Lung (tissue), 12 donors: ENCODE data around the gene SLC6A16. TPM values are rescaled to one million over a fixed set of nuclear protein-coding genes. Genes with fewer than 3 reads are reported as not detected.
"Not testable (repeated sequence)": the region's sequence is repeated elsewhere in the genome, so short reads cannot be mapped to it uniquely, and the experiment has no call there.

Experiments
- ATAC-seq: fragments of 200-7000 bp; cut with Tn5 transposase; one replicate; pipeline ENCODE4 v1.9.1; 2020; ENCODE audit warnings: moderate number of reproducible peaks; ENCODE audit not compliant: insufficient read depth, low FRiP score
- DNase-seq, 3 donors: peaks; one replicate each; pipeline ENCODE4 v3.0.0-alpha.2; 2013 to 2017
- H3K27ac ChIP-seq, 2 donors: one replicate each; pipeline ENCODE4 v1.5.1; 2013; ENCODE audit warnings: mild to moderate bottlenecking in 2 of 2, moderate library complexity in 2 of 2, control low read depth in 1 of 2, inconsistent platforms in 1 of 2, low read depth in 1 of 2, low read length in 1 of 2
- H3K27me3 ChIP-seq, 3 donors: one replicate each; pipeline ENCODE4 v1.5.1; 2013; ENCODE audit warnings: low read length in 2 of 3; ENCODE audit not compliant: control insufficient read depth in 3 of 3, insufficient read depth in 3 of 3
- H3K36me3 ChIP-seq, 4 donors: one replicate each; pipeline ENCODE4 v1.5.1; 2013; ENCODE audit warnings: low read length in 4 of 4, mild to moderate bottlenecking in 1 of 4, moderate library complexity in 1 of 4; ENCODE audit not compliant: control insufficient read depth in 4 of 4, insufficient read depth in 4 of 4
- H3K4me1 ChIP-seq, 5 donors: one replicate each; pipeline ENCODE4 v1.5.1; 2013; ENCODE audit warnings: low read length in 5 of 5, mild to moderate bottlenecking in 2 of 5, moderate library complexity in 1 of 5; ENCODE audit not compliant: control insufficient read depth in 5 of 5, insufficient read depth in 5 of 5
- H3K4me3 ChIP-seq: one replicate; pipeline ENCODE4 v1.5.1; 2013; ENCODE audit warnings: mild to moderate bottlenecking, control low read depth, moderate library complexity
- H3K9ac ChIP-seq, 2 donors: one replicate each; pipeline ENCODE4 v1.5.1; 2013; ENCODE audit warnings: low read length in 2 of 2, control low read depth in 1 of 2; ENCODE audit not compliant: insufficient read depth in 1 of 2
- H3K9me3 ChIP-seq, 4 donors: one replicate each; pipeline ENCODE4 v1.5.1; 2013; ENCODE audit warnings: low read length in 3 of 4, mild to moderate bottlenecking in 1 of 4, moderate library complexity in 1 of 4; ENCODE audit not compliant: control insufficient read depth in 4 of 4, insufficient read depth in 3 of 4
- CTCF ChIP-seq: IDR thresholded peaks from 2 replicates; pipeline ENCODE4 v1.5.1; 2012; ENCODE audit warnings: mild to moderate bottlenecking; ENCODE audit errors: control extremely low read depth, extremely low read depth
- WGBS, 2 donors: extraction: QIAGEN DNeasy Blood & Tissue Kit; methylation state at CpG; one replicate each; pipeline ENCODE4 v1.1.7; 2013; 5-methylcytosine and 5-hydroxymethylcytosine counted together
- polyA plus RNA-seq, 2 donors: library from polyadenylated mRNA; stranded (reverse); fragments of 200-250 nt; gene quantifications; one replicate each; pipeline ENCODE4 v1.2.1, GENCODE V29; 2013
- total RNA-seq, 2 donors: library from RNA; depleted of rRNA in 1 of 2; stranded (reverse); fragments of >200 nt in 1 of 2; gene quantifications; one replicate each; pipeline ENCODE4 v1.2.1, GENCODE V29; 2014 to 2021
- donor health status: control.
- donor health status: control.
- donor health status: Bipolar disorder and iron deficiency.
- donor health status: healthy.
- donor health status: DM: yes; HTN: yes; CAD: no.

Gene SLC6A16
- total and polyA plus RNA-seq, 4 donors = 0.93 to 2.5 (median 2.1) TPM

GRCh38 chr19:49301866-49302252 lies 23.1 kb downstream of the SLC6A16 start:
- no peaks in the 10 kb centered on the region for H3K36me3 ChIP-seq
- H3K9me3 ChIP-seq = no peaks in the 10 kb centered on the region
- H3K4me1 ChIP-seq = peaks cover 0 to 2% (median 0%) of the 10 kb centered on the region in 5 donors
- H3K27ac ChIP-seq = no peak overlapping the region
- 90 to 93% methylated on average over 5 of the region's 5 CpGs for WGBS, 2 donors
- H3K27me3 ChIP-seq = no peaks in the 10 kb centered on the region
- no peak for TF ChIP-seq CTCF
- H3K4me3 ChIP-seq = no peak overlapping the region
- DNase-seq = no peak
- no peak overlapping the region for H3K9ac ChIP-seq
- ATAC-seq = no peak

GRCh38 chr19:49301165-49301865 lies 23.7 kb downstream of the SLC6A16 start:
- H3K9me3 ChIP-seq = no peaks in the 10 kb centered on the region
- peaks cover 0 to 2% (median 0%) of the 10 kb centered on the region in 5 donors for H3K4me1 ChIP-seq
- WGBS, 2 donors = 24 to 26% methylated on average over 8 of the region's 8 CpGs
- ATAC-seq (peak; percentile 87), DNase-seq (peak; percentile 63 to 70 (median 69))
- peak; percentile 57 for TF ChIP-seq CTCF
- H3K27me3 ChIP-seq = no peaks in the 10 kb centered on the region
- no peaks in the 10 kb centered on the region for H3K36me3 ChIP-seq
- no peak overlapping the region for H3K27ac ChIP-seq
- no peak overlapping the region for H3K4me3 ChIP-seq
- no peak overlapping the region for H3K9ac ChIP-seq

- not testable (repeated sequence) for H3K36me3 ChIP-seq, H3K9me3 ChIP-seq, DNase-seq, H3K9ac ChIP-seq, H3K27ac ChIP-seq, H3K4me1 ChIP-seq, H3K27me3 ChIP-seq, ATAC-seq, H3K4me3 ChIP-seq
- WGBS, 2 donors = 92 to 94% methylated on average over 3 of the region's 3 CpGs
Measured at GRCh38 chr19:49298653-49299052, 26.3 kb downstream of the SLC6A16 start.

GRCh38 chr19:49297403-49297802 lies 27.6 kb downstream of the SLC6A16 start:
- DNase-seq (no peak), ATAC-seq (no peak)
- Histone ChIP-seq H3K27me3 (no peaks in the 10 kb centered on the region), H3K4me3 (no peak overlapping the region), H3K9me3 (no peaks in the 10 kb centered on the region), H3K36me3 (no peaks in the 10 kb centered on the region), H3K9ac (no peak overlapping the region), H3K4me1 (peaks cover 0 to 2% (median 0%) of the 10 kb centered on the region in 5 donors), H3K27ac (no peak overlapping the region)
- WGBS, 2 donors = 75 to 87% methylated on average over 3 of the region's 3 CpGs
- no peak for TF ChIP-seq CTCF
